SKM-1 (cell line): ENCODE results near the gene ADORA1.

ENCODE experiments used
- DNase-seq: peaks from one replicate; lab custom pipeline; 2025; ENCODE audit not compliant: unreplicated experiment; lab: John Stamatoyannopoulos, UW

Gene ADORA1

GRCh38 chr1:203120325-203121153, 7.0 kb upstream of the ADORA1 start:
- DNase-seq: no peak

GRCh38 chr1:203121186-203122015, 6.1 kb upstream of the ADORA1 start:
- peak; percentile 86 for DNase-seq

GRCh38 chr1:203122159-203122558, 5.4 kb upstream of the ADORA1 start:
- DNase-seq: no peak

- no peak for DNase-seq
Measured at GRCh38 chr1:203124011-203124410, 3.5 kb upstream of the ADORA1 start.

- no peak for DNase-seq
Measured at GRCh38 chr1:203124546-203125317, 2.8 kb upstream of the ADORA1 start.

GRCh38 chr1:203126151-203126865, 1.2 kb upstream of the ADORA1 start:
- peak; percentile 60 for DNase-seq

GRCh38 chr1:203126866-203127665, 460 bp upstream of the ADORA1 start:
- no peak for DNase-seq

GRCh38 chr1:203128431-203128715, 847 bp downstream of the ADORA1 start:
- no peak for DNase-seq

GRCh38 chr1:203128716-203129500, 1.4 kb downstream of the ADORA1 start:
- no peak for DNase-seq

GRCh38 chr1:203129501-203130231, 2.1 kb downstream of the ADORA1 start:
- DNase-seq: peak; percentile 37

- DNase-seq: no peak
Measured at GRCh38 chr1:203130358-203130985, 2.9 kb downstream of the ADORA1 start.

- DNase-seq: no peak
Measured at GRCh38 chr1:203131548-203132200, 4.1 kb downstream of the ADORA1 start.

GRCh38 chr1:203133970-203134725, 6.6 kb downstream of the ADORA1 start:
- peak; percentile 75 for DNase-seq

GRCh38 chr1:203135636-203136305, 8.2 kb downstream of the ADORA1 start:
- peak; percentile 55 for DNase-seq

- DNase-seq: no peak
Measured at GRCh38 chr1:203136409-203137042, 9.0 kb downstream of the ADORA1 start.

GRCh38 chr1:203137324-203137723, 9.8 kb downstream of the ADORA1 start:
- DNase-seq: no peak
